ENCODE measurements around the gene LMTK3.
A peak's percentile ranks its signal among the peaks of the same experiment; 100 is the strongest.

Gene LMTK3

DNA sequence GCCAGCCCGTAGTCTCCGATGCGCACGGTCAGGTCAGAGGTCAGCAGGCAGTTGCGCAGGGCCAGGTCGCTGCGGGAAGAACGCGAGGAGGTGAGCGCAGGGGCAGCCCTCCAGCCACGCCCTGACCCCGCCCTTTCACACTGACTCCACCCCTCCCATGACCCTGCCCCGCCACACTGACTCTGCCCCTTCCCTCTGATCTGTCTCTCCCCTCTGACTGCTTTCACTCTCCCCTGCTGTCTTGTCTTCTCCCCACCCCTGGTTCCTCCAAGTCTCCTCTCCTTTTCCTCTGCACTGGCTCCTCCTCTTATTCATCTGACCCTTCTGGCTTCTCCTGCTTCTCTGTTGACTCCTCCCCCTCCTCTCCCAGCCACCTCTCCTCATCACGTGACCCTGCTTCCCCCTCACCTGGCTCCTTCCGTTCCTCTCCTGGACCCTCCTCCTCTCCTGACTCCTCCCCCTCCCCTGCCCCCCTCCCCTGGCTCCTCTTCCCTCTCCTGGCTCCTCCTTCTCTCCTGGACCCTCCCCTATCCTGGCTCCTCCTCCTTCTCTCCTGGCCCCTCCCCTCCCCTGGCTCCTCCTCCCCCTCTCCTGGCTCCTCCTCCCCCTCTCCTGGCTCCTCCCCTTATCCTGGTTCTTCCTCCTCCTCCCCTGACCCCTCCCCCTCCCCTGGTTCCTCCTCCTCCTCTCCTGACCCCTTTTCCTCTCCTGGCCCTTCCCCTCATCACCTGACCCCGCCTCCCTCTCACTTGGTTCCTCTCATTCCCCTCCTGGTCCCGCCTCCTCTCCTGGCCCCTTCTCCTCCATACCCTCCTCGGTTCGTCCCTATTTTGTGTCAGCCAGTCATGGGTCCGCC lies 9.9 kb downstream of the LMTK3 start:
- Histone ChIP-seq H3K4me3 (ENCODE audit: insufficient read depth in 1 of 2, low read depth in 1 of 2, low read length in 2 of 2) (no peak overlapping the region), H3K23ac (ENCODE audit: low read length in 2 of 2) (peak overlapping the region in 1 of 2 experiments; percentile 89), H3K4me2 (ENCODE audit: low read length, poor library complexity, severe bottlenecking) (no peak overlapping the region), H3K4ac (ENCODE audit: low read depth in 1 of 2, low read length in 2 of 2) (peak overlapping the region in 1 of 2 experiments; percentile 35), H3K9me3 (ENCODE audit: control insufficient read depth, low read length) (no peaks in the 10 kb centered on the region), H2BK15ac (ENCODE audit: low read depth, poor library complexity, severe bottlenecking) (peak overlapping the region; percentile 26), H3K27me3 (ENCODE audit: control insufficient read depth in 1 of 2, insufficient read depth in 1 of 2, low read length in 2 of 2) (peaks cover 21 to 40% of the 10 kb centered on the region in 2 experiments), H3K79me1 (replicated peaks; ENCODE audit: low read length, poor library complexity, severe bottlenecking) (no peaks in the 10 kb centered on the region), H4K91ac (ENCODE audit: low read length) (peak overlapping the region; percentile 70), H3K4me1 (ENCODE audit: control insufficient read depth, insufficient read depth, low read depth, low read length) (peaks cover 14% of the 10 kb centered on the region), H2BK12ac (ENCODE audit: low read length in 2 of 2) (peak overlapping the region in 1 of 2 experiments; percentile 21), H2AFZ (ENCODE audit: low read depth, low read length) (no peak overlapping the region), H3K9ac (ENCODE audit: low read length) (no peak overlapping the region), H3K14ac (ENCODE audit: low read length in 2 of 2) (peak overlapping the region in 1 of 2 experiments; percentile 19), H3K36me3 (ENCODE audit: control insufficient read depth in 1 of 2, insufficient read depth in 2 of 2, low read depth in 1 of 2, low read length in 2 of 2) (no peaks in the 10 kb centered on the region), H2AK5ac (ENCODE audit: low read length, severe bottlenecking) (no peak overlapping the region), H4K8ac (ENCODE audit: low read length) (peak overlapping the region; percentile 74), H2BK120ac (ENCODE audit: low read depth, low read length) (no peak overlapping the region), H2BK5ac (ENCODE audit: low read depth, low read length, poor library complexity, severe bottlenecking) (no peak overlapping the region), H3K18ac (ENCODE audit: low read depth in 1 of 2, low read length in 2 of 2) (peak overlapping the region; percentile 44 to 82), H3K27ac (ENCODE audit: low read length, poor library complexity, severe bottlenecking) (no peak overlapping the region)
- peak; percentile 68 for DNase-seq
- 6% methylated on average over 20 of the region's 20 CpGs for WGBS

DNA sequence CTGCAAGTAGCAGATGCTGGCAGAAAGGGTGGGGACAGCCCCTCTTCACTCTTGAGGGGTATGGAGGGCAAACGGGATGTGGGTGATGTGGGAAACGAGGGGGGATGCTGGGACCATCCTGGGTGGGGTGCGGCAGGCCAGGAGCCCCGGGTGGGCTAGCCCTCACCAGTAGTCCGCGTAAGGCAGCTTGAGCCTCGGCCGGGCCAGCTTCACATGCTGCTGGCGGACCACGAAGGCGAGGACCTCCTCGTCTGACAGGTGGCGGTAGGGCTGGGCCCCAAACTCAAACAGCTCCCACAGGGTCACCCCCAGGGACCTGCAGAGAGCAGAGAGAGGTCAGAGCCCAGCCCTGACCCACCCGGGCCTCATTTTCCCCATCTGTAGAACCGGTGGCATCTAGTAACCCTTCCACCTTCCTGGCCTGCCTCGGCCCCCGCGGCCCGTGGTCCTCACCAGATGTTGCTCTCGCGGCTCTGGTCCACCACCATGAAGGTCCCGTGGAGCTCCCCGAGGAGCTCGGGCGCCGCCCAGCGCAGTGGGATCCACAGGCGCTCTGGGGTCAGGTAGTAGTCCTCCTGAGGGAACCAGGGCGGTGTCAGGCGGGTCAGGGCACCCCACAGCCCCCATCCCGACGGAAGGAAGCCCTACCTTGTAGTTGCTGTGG lies 10.7 kb downstream of the LMTK3 start:
- peak overlapping the region in 1 of 2 experiments; percentile 1 for H3K4me3 ChIP-seq (ENCODE audit: insufficient read depth in 1 of 2, low read depth in 1 of 2, low read length in 2 of 2)
- 63% methylated on average over 32 of the region's 32 CpGs for WGBS
- no peak overlapping the region for H2AK5ac ChIP-seq (ENCODE audit: low read length, severe bottlenecking)
- DNase-seq: no peak
- H3K4me1 ChIP-seq (ENCODE audit: control insufficient read depth, insufficient read depth, low read depth, low read length): peaks cover 14% of the 10 kb centered on the region
- H3K4me2 ChIP-seq (ENCODE audit: low read length, poor library complexity, severe bottlenecking): no peak overlapping the region
- H2BK15ac ChIP-seq (ENCODE audit: low read depth, poor library complexity, severe bottlenecking): peak overlapping the region; percentile 26
- H2AFZ ChIP-seq (ENCODE audit: low read depth, low read length): no peak overlapping the region
- peak overlapping the region in 1 of 2 experiments; percentile 35 for H3K4ac ChIP-seq (ENCODE audit: low read depth in 1 of 2, low read length in 2 of 2)
- no peaks in the 10 kb centered on the region for H3K9me3 ChIP-seq (ENCODE audit: control insufficient read depth, low read length)
- H2BK5ac ChIP-seq (ENCODE audit: low read depth, low read length, poor library complexity, severe bottlenecking): no peak overlapping the region
- H3K9ac ChIP-seq (ENCODE audit: low read length): no peak overlapping the region
- H2BK12ac ChIP-seq (ENCODE audit: low read length in 2 of 2): peak overlapping the region in 1 of 2 experiments; percentile 21
- H4K91ac ChIP-seq (ENCODE audit: low read length): peak overlapping the region; percentile 70
- H3K18ac ChIP-seq (ENCODE audit: low read depth in 1 of 2, low read length in 2 of 2): peak overlapping the region; percentile 44 to 82
- no peak overlapping the region for H2BK120ac ChIP-seq (ENCODE audit: low read depth, low read length)
- no peaks in the 10 kb centered on the region for H3K79me1 ChIP-seq (replicated peaks; ENCODE audit: low read length, poor library complexity, severe bottlenecking)
- no peak overlapping the region for H3K27ac ChIP-seq (ENCODE audit: low read length, poor library complexity, severe bottlenecking)
- H3K23ac ChIP-seq (ENCODE audit: low read length in 2 of 2): peak overlapping the region in 1 of 2 experiments; percentile 89
- peaks cover 21 to 42% of the 10 kb centered on the region in 2 experiments for H3K27me3 ChIP-seq (ENCODE audit: control insufficient read depth in 1 of 2, insufficient read depth in 1 of 2, low read length in 2 of 2)
- peak overlapping the region; percentile 74 for H4K8ac ChIP-seq (ENCODE audit: low read length)
- H3K14ac ChIP-seq (ENCODE audit: low read length in 2 of 2): peak overlapping the region in 1 of 2 experiments; percentile 81
- no peaks in the 10 kb centered on the region for H3K36me3 ChIP-seq (ENCODE audit: control insufficient read depth in 1 of 2, insufficient read depth in 2 of 2, low read depth in 1 of 2, low read length in 2 of 2)

DNA sequence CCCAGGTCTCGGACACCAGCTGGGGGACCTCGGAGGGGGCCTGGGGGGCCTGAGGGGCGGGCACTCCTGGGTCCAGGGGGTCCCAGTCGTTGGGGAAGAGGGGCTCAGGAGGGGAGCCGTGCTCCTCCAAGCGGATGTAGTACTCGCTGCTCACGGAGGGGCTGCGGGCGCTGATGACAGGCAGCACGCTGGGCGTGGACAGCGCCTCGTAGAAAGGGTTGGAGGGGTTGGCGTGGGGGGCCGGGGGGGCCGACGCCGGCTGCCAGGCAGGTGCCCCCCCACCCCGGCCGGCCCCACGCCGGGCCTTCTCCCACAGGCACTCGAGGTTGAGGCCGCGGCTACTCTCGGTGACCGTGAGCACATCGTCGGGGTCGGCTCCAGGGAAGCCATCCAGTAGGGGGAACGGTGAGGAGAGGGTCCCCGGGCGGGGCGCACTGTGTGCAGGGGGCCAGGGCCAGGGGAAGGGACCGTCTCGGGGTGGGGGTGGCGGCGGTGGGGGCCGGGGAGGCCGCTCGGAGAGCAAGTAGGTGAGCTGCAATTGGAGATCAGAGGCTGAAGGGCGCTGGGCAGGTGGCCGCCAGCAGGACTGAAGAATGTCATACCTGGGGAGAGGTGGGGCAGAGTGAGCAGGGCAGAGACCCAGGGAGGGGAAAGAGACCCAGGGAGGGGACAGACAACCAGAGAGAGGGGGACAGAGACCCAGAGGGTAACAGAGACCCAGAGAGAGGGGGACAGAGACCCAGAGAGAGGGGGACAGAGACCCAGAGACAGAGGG lies 12.1 kb downstream of the LMTK3 start:
- Histone ChIP-seq H3K79me1 (replicated peaks; ENCODE audit: low read length, poor library complexity, severe bottlenecking) (no peaks in the 10 kb centered on the region), H4K8ac (ENCODE audit: low read length) (no peak overlapping the region), H2AFZ (ENCODE audit: low read depth, low read length) (no peak overlapping the region), H2BK5ac (ENCODE audit: low read depth, low read length, poor library complexity, severe bottlenecking) (no peak overlapping the region), H3K4ac (ENCODE audit: low read depth in 1 of 2, low read length in 2 of 2) (no peak overlapping the region), H3K18ac (ENCODE audit: low read depth in 1 of 2, low read length in 2 of 2) (no peak overlapping the region), H3K4me1 (ENCODE audit: control insufficient read depth, insufficient read depth, low read depth, low read length) (peaks cover 14% of the 10 kb centered on the region), H2BK15ac (ENCODE audit: low read depth, poor library complexity, severe bottlenecking) (no peak overlapping the region), H2BK12ac (ENCODE audit: low read length in 2 of 2) (no peak overlapping the region), H3K27me3 (ENCODE audit: control insufficient read depth in 1 of 2, insufficient read depth in 1 of 2, low read length in 2 of 2) (peaks cover 24 to 45% of the 10 kb centered on the region in 2 experiments), H2BK120ac (ENCODE audit: low read depth, low read length) (no peak overlapping the region), H3K9me3 (ENCODE audit: control insufficient read depth, low read length) (no peaks in the 10 kb centered on the region), H3K14ac (ENCODE audit: low read length in 2 of 2) (no peak overlapping the region), H3K27ac (ENCODE audit: low read length, poor library complexity, severe bottlenecking) (no peak overlapping the region), H3K36me3 (ENCODE audit: control insufficient read depth in 1 of 2, insufficient read depth in 2 of 2, low read depth in 1 of 2, low read length in 2 of 2) (no peaks in the 10 kb centered on the region), H3K23ac (ENCODE audit: low read length in 2 of 2) (no peak overlapping the region), H4K91ac (ENCODE audit: low read length) (no peak overlapping the region), H3K9ac (ENCODE audit: low read length) (no peak overlapping the region), H3K4me2 (ENCODE audit: low read length, poor library complexity, severe bottlenecking) (no peak overlapping the region), H3K4me3 (ENCODE audit: insufficient read depth in 1 of 2, low read depth in 1 of 2, low read length in 2 of 2) (no peak overlapping the region), H2AK5ac (ENCODE audit: low read length, severe bottlenecking) (no peak overlapping the region)
- WGBS: 81% methylated on average over 38 of the region's 44 CpGs
- no peak for DNase-seq

All from mesenchymal stem cell (in vitro differentiated cells and primary cell).